ENCODE results near the gene NXPE2.
"Not testable (repeated sequence)": the region's sequence is repeated elsewhere in the genome, so short reads cannot be mapped to it uniquely, and the experiment has no call there.

Gene NXPE2

DNA sequence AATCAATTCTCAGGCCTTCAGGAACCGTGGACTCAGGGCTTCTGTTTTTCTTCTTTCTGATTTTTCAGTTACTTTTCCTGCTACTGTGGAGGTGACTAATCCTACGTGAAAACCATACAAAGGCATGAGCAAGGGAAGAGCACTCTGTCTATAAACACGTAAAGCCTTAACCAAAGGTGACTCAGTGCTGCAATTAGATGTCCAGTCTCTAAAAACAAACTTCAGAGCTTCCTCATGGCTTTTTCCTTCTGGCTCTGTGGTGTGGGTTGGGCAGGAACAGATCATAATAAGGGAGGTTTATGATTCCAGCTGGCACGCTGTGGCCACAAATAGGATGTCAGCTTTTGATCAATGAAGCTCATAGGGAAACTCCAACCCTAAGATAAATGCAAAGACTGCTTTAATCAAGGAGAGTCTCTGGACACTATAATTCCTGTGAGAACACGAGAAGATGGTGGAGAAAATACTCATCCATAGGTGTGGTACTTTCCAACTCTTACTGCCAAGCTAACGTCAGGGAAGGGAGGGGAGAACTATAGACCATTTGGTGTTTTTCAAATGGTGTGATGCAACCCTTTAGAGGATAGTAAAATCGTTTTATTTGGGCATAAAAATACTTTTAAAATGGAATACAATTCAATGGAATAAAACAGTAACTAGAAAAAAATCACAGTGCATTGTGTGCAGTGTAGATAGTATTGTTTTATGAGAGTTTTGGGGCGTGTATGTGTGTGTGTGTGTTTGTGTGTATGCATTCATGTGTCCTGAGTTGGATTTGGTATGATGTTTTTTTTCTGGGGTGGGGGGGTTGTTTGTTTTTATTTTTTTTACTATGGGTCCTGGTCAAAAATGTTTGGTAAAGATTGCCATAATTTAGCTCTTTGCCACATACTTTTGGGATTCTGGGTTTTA, at the start of gene NXPE2:
Gene NXPE2 (plus strand): TSS at position 403 of the 912 bp plus-strand sequence. CDS start 49 bp downstream, at position 452.
- DNase-seq = no peak

DNA sequence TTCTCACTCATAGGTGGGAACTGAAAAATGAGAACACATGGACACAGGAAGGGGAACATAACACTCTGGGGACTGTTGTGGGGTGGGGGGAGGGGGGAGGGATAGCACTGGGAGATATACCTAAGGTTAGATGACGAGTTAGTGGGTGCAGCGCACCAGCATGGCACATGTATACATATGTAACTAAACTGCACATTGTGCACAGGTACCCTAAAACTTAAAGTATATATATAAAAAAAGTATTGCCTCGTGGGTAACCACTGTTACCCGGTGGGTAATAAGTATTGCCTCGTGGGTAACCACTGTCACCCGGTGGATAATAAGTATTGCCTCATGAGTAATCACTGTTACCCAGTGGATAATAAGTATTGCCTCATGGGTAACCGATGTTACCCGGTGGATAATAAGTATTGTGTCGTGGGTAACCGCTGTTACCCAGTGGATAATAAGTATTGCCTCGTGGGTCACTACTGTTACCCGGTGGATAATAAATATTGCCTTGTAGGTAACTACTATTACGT, 46.8 kb upstream of the NXPE2 start:
- not testable (repeated sequence) for DNase-seq

DNA sequence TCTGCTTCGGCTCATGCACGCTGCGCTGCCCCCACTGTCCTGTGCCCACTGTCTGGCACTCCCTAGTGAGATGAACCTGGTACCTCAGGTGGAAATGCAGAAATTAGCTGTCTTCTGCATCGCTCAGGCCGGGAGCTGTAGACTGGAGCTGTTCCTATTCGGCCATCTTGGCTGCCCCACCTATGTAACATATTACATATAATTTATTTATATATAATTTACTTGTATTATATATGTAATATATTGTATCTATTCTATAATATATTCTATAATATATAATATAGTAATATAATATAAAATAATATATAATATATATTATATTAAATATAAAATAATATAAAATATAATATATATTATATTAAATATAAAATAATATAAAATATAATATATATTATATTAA, 38.9 kb upstream of the NXPE2 start:
- not testable (repeated sequence) for DNase-seq

DNA sequence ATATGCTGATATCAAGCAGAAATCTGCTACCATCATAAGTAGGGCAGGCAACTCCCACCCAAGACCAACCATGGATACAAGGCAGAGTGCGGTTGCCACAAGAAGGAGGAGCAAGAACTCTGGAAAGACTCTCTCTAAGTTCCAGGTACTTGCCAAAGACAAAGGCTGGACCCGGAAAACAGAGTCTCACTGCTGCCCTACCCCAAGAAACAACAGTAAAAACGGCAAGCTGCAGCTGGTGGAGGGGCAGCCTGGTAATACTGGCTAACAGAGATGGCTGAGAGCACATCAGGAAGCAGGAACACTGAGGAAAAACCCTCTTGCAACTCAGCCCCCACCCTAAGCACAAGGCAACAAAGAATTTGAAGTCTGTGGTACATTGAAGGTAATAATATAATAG, 27.7 kb upstream of the NXPE2 start:
- DNase-seq = no peak

DNA sequence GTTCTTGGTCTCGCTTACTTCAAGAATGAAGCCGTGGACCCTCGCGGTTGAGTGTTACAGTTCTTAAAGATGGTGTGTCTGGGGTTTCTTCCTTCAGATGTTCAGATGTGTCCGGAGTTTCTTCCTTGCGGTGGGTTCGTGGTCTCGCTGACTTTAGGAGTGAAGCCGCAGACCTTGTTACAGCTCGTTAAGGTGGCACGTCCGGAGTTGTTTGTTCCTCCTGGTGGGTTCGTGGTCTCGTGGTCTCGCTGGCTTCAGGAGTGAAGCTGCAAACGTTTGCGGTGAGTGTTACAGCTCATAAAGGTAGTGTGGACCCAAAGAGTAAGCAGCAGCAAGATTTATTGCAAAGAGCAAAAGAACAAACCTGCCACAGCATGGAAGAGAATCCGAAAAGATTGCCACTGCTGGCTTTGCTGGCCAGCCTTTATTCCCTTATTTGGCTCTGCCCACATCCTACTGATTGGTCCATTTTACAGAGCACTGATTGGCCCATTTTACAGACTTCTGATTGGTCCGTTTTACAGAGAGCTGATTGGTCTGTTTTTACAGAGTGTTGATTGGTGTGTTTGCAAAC, 27.1 kb upstream of the NXPE2 start:
- DNase-seq = no peak

- DNase-seq = no peak
These were observed 25.2 kb upstream of the NXPE2 start for GRCh38 chr11:114653148-114653547.

DNA sequence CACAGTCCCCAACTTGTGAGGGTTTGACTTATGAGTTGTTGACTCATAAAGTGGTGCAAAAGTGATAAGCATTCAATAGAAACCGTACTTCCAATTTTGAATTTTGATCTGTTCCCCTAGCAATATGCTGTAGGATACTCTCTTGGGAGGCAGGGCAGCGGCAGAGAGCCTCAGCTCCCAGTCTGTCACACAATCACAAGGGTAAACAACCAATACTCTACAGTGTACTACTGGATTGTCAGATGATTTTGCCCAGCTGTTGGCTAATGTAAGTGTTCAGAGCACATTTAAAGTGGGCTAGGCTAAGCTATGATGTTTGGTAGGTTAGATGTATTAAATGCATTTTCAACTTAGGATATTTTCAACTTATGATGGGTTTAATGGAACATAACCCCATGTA, 13.7 kb upstream of the NXPE2 start:
- DNase-seq = no peak

GRCh38 chr11:114666760-114667159, 11.6 kb upstream of the NXPE2 start:
- no peak for DNase-seq

- no peak for DNase-seq
These were observed 10.2 kb upstream of the NXPE2 start for GRCh38 chr11:114668109-114668508.

- DNase-seq = no peak
These were observed 4.7 kb upstream of the NXPE2 start for GRCh38 chr11:114673661-114674060.

GRCh38 chr11:114679505-114679904, 1.2 kb downstream of the NXPE2 start:
- DNase-seq = no peak

GRCh38 chr11:114683007-114683406, 4.7 kb downstream of the NXPE2 start:
- DNase-seq = no peak

GRCh38 chr11:114684636-114685035, 6.3 kb downstream of the NXPE2 start:
- DNase-seq = no peak

GRCh38 chr11:114685097-114685496, 6.8 kb downstream of the NXPE2 start:
- no peak for DNase-seq

- no peak for DNase-seq
These were observed 27.1 kb downstream of the NXPE2 start for GRCh38 chr11:114705280-114706024.

GRCh38 chr11:114709960-114710359, 31.6 kb downstream of the NXPE2 start:
- no peak for DNase-seq

DNA sequence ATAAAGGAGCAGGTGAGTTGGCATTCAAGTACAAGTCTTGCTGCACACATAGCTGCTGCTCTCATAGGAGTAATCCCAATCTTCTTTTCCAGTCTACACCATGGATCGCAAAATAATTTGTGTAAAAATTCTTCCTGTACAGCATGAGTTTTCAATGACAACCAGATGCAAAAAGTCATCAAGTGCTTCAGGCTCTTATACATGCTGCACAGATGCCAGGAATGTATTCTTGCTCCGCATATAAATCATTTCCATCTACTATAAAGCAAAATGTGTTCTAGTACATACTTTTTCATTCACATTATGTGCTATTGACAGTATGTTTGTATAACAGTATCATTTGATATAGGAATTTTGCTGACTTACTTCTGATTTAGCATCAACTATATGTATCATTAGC, 35.4 kb downstream of the NXPE2 start:
- DNase-seq = no peak

DNA sequence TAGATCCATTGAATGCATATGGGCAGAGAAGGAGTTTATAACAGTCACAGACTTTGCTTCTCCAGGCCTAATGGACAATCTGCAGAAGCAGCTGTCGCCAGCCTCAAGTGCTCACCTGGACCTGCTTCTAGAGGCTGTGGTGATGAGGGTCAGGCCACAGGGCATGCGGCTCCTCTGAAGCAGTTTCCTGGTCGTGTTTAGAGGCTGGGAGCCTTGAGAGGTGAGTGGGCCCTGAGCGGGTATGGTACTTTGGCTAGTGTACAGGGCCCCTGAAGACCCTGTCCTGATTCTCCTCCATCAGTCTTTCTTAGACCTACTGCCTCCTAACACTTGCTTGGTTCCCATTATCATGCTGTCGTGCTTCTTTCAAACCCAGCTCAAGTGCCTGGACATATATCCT, 41.2 kb downstream of the NXPE2 start:
- no peak for DNase-seq

DNA sequence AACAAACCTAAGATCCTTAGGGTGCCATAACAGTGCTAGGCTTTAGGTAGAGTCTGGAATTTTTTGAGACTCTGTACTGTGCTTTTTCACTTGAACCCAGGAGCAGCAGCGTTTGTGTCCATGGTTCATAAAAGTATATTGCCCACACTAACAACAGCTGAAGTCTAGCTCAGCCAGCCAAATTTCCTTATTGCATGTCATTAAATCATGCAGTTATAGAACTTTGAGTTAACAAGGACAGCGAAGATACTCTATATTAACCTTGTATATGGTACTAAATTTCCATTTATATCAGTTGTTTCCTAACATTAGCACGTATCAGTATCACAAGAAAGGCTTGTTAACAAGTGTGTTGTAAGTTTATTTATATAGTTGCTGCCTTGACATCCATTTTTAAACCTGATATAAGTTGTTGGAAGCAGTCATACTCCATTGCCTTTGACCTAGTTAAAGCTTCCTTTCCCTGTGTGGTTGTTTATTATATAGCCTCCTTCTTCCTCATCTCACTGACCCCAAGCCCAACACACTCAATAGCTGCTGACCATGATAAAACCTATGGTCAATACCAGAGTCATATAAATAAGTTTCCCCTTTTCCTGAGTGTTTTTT, 46.7 kb downstream of the NXPE2 start:
- DNase-seq = no peak

DNA sequence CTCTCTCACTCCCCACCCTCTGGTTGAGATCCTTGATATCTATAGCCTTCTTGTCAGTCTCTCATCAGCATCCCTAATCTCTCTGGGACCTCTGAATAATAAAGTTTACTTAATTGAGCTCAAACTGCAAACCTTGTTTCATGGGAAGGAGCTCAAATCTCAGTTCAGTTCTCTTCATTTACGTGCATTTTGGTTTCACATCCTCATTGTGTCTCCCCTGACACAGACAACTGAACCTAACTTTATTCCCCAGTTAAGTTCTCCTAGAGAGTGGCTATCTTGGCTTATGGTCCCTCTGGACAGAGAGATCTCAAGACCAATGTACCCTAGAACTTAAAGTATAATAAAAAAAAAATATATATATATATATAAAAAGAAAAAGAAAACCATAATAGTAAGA, 47.3 kb downstream of the NXPE2 start:
- no peak for DNase-seq

DNA sequence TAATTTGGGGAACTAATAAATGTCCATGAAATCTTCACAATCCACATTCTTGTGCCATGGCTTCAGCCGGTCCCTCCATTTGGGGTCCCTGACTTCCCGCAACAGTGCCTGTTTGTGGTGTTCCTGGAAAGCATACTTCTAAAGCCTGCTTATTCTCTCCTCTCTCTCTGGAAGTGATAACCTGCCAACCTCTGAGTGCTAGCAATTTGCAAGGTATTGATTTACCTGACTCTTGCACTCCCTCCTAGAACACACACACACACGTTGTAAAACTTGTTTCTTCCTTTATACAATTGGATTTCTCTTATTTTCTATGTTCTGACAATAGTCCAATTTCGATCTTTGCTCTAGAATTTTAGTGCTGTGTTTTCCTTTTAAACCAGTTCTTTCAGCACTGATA, 58.5 kb downstream of the NXPE2 start:
- no peak for DNase-seq

DNA sequence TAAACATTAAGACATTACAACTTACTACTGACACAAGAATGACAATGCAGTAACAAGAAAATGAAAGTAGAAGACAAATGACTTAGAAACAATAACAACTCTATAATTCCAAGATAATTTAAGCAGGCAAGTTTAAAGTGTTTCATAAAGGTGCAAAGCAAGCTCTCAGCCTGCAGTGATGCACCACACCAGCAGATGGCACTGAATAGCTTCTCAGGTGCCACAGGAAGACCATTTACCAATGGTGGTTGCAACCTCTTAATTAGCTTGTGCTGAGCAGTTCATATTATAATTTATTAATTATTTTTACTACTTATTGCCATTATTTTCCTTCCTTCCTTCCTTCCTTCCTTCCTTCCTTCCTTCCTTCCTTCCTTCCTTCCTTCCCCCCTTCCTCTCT, 60.6 kb downstream of the NXPE2 start:
- DNase-seq = no peak

GRCh38 chr11:114745150-114745671, 66.9 kb downstream of the NXPE2 start:
- DNase-seq = no peak
